Hindlimb muscle (tissue), 1 donor: ENCODE results near the gene YIPF1. TPM values are rescaled to one million over a fixed set of nuclear protein-coding genes. Genes with fewer than 3 reads are reported as not detected.
"Not testable (repeated sequence)": the region's sequence is repeated elsewhere in the genome, so short reads cannot be mapped to it uniquely, and the experiment has no call there.

Source experiments
- DNase-seq: peaks from one replicate; pipeline ENCODE4 v3.0.0-alpha.2; 2013
- polyA plus RNA-seq: library from polyadenylated mRNA; unstranded; fragments of 120-200 nt; gene quantifications from one replicate; pipeline ENCODE4 v1.2.1, GENCODE V29; 2013; ENCODE audit not compliant: insufficient read length

The YIPF1 gene
- polyA plus RNA-seq, 1 donor = 14.4 TPM

GRCh38 chr1:53837924-53838653 is 51.5 kb downstream of the YIPF1 start, which contains the start of gene NDC1:
TSS of gene NDC1 (minus strand) at chr1:53838296. CDS start at chr1:53838261, 35 bp downstream.
- DNase-seq = peak; percentile 96

GRCh38 chr1:53837646-53837923 is 52.0 kb downstream of the YIPF1 start:
- no peak for DNase-seq

GRCh38 chr1:53835491-53835890 is 54.1 kb downstream of the YIPF1 start:
- no peak for DNase-seq

GRCh38 chr1:53834776-53835175 is 54.8 kb downstream of the YIPF1 start:
- no peak for DNase-seq

GRCh38 chr1:53833393-53833792 is 56.2 kb downstream of the YIPF1 start:
- DNase-seq = no peak

- no peak for DNase-seq
These were observed 63.2 kb downstream of the YIPF1 start for GRCh38 chr1:53826367-53826766.

GRCh38 chr1:53825306-53825705 is 64.3 kb downstream of the YIPF1 start:
- DNase-seq = no peak

GRCh38 chr1:53822931-53823330 is 66.7 kb downstream of the YIPF1 start:
- DNase-seq = no peak

GRCh38 chr1:53821380-53821779 is 68.2 kb downstream of the YIPF1 start:
- no peak for DNase-seq

- no peak for DNase-seq
These were observed 70.2 kb downstream of the YIPF1 start for GRCh38 chr1:53819387-53819786.

- not testable (repeated sequence) for DNase-seq
These were observed 73.0 kb downstream of the YIPF1 start for GRCh38 chr1:53816584-53816983.

GRCh38 chr1:53815484-53815883 is 74.1 kb downstream of the YIPF1 start:
- not testable (repeated sequence) for DNase-seq

GRCh38 chr1:53811414-53811851 is 78.2 kb downstream of the YIPF1 start:
- DNase-seq = no peak

- no peak for DNase-seq
These were observed 79.1 kb downstream of the YIPF1 start for GRCh38 chr1:53810497-53810896.

- no peak for DNase-seq
These were observed 79.6 kb downstream of the YIPF1 start for GRCh38 chr1:53810007-53810406.

- no peak for DNase-seq
These were observed 81.7 kb downstream of the YIPF1 start for GRCh38 chr1:53807916-53808315.

GRCh38 chr1:53804791-53805505 is 84.6 kb downstream of the YIPF1 start:
- DNase-seq = no peak

- DNase-seq = no peak
These were observed 85.4 kb downstream of the YIPF1 start for GRCh38 chr1:53804181-53804580.

Other genes starting within 250 kb of the YIPF1 start
- not detected for gene GLIS1, start 150.6 kb downstream of the YIPF1 start, polyA plus RNA-seq
- gene NDC1, start 51.5 kb downstream of the YIPF1 start, polyA plus RNA-seq = 9.3 TPM
- not detected for gene DIO1, start 4.4 kb upstream of the YIPF1 start, polyA plus RNA-seq
- gene IFT25, start 55.9 kb upstream of the YIPF1 start, polyA plus RNA-seq = 22.5 TPM
- gene LRRC42, start 56.6 kb upstream of the YIPF1 start, polyA plus RNA-seq = 20.2 TPM
- not detected for gene LDLRAD1, start 128.4 kb upstream of the YIPF1 start, polyA plus RNA-seq
- gene TMEM59, start 163.4 kb upstream of the YIPF1 start, polyA plus RNA-seq = 133 TPM
- 6.3 TPM for gene TCEANC2, start 163.8 kb upstream of the YIPF1 start, polyA plus RNA-seq